Sigmoid colon (tissue), 7 donors: ENCODE measurements around the gene HK1. TPM values are rescaled to one million over a fixed set of nuclear protein-coding genes. Genes with fewer than 3 reads are reported as not detected.

Experiments
- DNase-seq: peaks from one replicate; pipeline ENCODE4 v3.0.0-alpha.2; 2019
- H3K27ac ChIP-seq, 4 donors: fragments of 200-600 bp; sonication (generic); one replicate each; pipeline ENCODE4 v1.5.1; 2016 to 2019; ENCODE audit warnings: mild to moderate bottlenecking in 1 of 4
- H3K27me3 ChIP-seq, 3 donors: fragments of 200-600 bp; sonication (generic); one replicate each; pipeline ENCODE4 v1.5.1; 2019; ENCODE audit warnings: mild to moderate bottlenecking in 1 of 3
- H3K36me3 ChIP-seq, 4 donors: fragments of 200-600 bp; sonication (generic); one replicate each; pipeline ENCODE4 v1.5.1; 2016 to 2019
- H3K4me1 ChIP-seq, 4 donors: fragments of 200-600 bp; sonication (generic); one replicate each; pipeline ENCODE4 v1.5.1; 2017 to 2019
- H3K4me3 ChIP-seq, 4 donors: fragments of 200-600 bp; sonication (generic); one replicate each; pipeline ENCODE4 v1.5.1; 2017 to 2019; ENCODE audit warnings: mild to moderate bottlenecking in 2 of 4, moderate library complexity in 1 of 4
- H3K9me3 ChIP-seq, 4 donors: fragments of 200-600 bp in 3 of 4; sonication (generic) in 3 of 4; one replicate each; pipeline versions ENCODE4 v1.5.1 to v1.6.1; 2013 to 2019
- CTCF ChIP-seq, 4 experiments: fragments of 450-650 bp in 3 of 4; fragments of 200-600 bp in 1 of 4; IDR thresholded peaks; one replicate each; pipeline ENCODE4 v1.5.1; 2016 to 2019; ENCODE audit warnings: antibody characterized with exemption in 4 of 4, mild to moderate bottlenecking in 3 of 4, moderate library complexity in 2 of 4
- EP300 ChIP-seq, 4 donors: sonication (generic); formaldehyde crosslinking; IDR thresholded peaks; one replicate each; pipeline ENCODE4 v1.6.1; 2017; ENCODE audit warnings: antibody characterized with exemption in 4 of 4
- POLR2A ChIP-seq, 2 donors: fragments of 450-650 bp; IDR thresholded peaks; one replicate each; pipeline ENCODE4 v1.6.1; 2016; ENCODE audit warnings: antibody characterized with exemption in 2 of 2, mild to moderate bottlenecking in 2 of 2, moderate library complexity in 2 of 2
- POLR2AphosphoS5 ChIP-seq, 4 donors: sonication (generic); formaldehyde crosslinking; IDR thresholded peaks; one replicate each; pipeline ENCODE4 v1.6.1; 2017; ENCODE audit warnings: antibody characterized with exemption in 4 of 4
- WGBS, 2 donors: extraction: QIAGEN DNeasy Blood & Tissue Kit; methylation state at CpG; one replicate each; pipeline ENCODE4 v1.1.7; 2013; 5-methylcytosine and 5-hydroxymethylcytosine counted together
- intact Hi-C: fragments of 100-400 bp; cut with DNase I; formaldehyde crosslinking; loops from one replicate; pipeline ENCODE4 v1.15.1; 2023
- polyA plus RNA-seq, 3 donors: library from polyadenylated mRNA; stranded (reverse); fragments of 200-250 nt; gene quantifications; one replicate each; pipeline ENCODE4 v1.2.3, GENCODE V29; 2013
- total RNA-seq, 4 donors: library from RNA; depleted of rRNA; stranded (reverse); fragments of >200 nt; gene quantifications; one replicate each; pipeline ENCODE4 v1.1.0, GENCODE V29; 2016
- donor health status: healthy with polysubstance abuse.
- donor health status: Bipolar disorder and iron deficiency.
- donor health status: healthy.

HK1 gene
- total and polyA plus RNA-seq, 7 donors: 23.4 to 74.9 (median 65.8) TPM

GRCh38 chr10:69367469-69367868 lies 89.2 kb downstream of the HK1 start:
- DNase-seq: no peak
- WGBS, 2 donors: 77 to 92% methylated on average over 4 of the region's 4 CpGs
- no peaks in the 10 kb centered on the region for H3K27me3 ChIP-seq
- no peak overlapping the region for H3K4me3 ChIP-seq
- no peaks in the 10 kb centered on the region for H3K9me3 ChIP-seq
- TF ChIP-seq POLR2AphosphoS5 (IDR thresholded peaks at IDR 0.05) (no peak), CTCF (IDR thresholded peaks at IDR 0.05) (no peak), POLR2A (IDR thresholded peaks at IDR 0.05) (no peak), EP300 (IDR thresholded peaks at IDR 0.05) (no peak)
- intact Hi-C loops: no loop called here
- H3K27ac ChIP-seq: no peak overlapping the region
- peaks cover 21 to 78% (median 37%) of the 10 kb centered on the region in 4 donors for H3K36me3 ChIP-seq
- peaks cover 0 to 15% (median 6%) of the 10 kb centered on the region in 4 donors for H3K4me1 ChIP-seq

GRCh38 chr10:69372126-69372980 lies 94.1 kb downstream of the HK1 start:
- H3K4me3 ChIP-seq: no peak overlapping the region
- H3K27ac ChIP-seq: no peak overlapping the region
- TF ChIP-seq CTCF (IDR thresholded peaks at IDR 0.05) (no peak), POLR2A (IDR thresholded peaks at IDR 0.05) (no peak), EP300 (IDR thresholded peaks at IDR 0.05) (no peak), POLR2AphosphoS5 (IDR thresholded peaks at IDR 0.05) (no peak)
- H3K36me3 ChIP-seq: peaks cover 21 to 62% (median 32%) of the 10 kb centered on the region in 4 donors
- 89 to 93% methylated on average over 9 of the region's 9 CpGs for WGBS, 2 donors
- intact Hi-C loops: no loop called here
- H3K27me3 ChIP-seq: no peaks in the 10 kb centered on the region
- H3K4me1 ChIP-seq: peaks cover 0 to 33% (median 26%) of the 10 kb centered on the region in 4 donors
- no peaks in the 10 kb centered on the region for H3K9me3 ChIP-seq
- DNase-seq: no peak

GRCh38 chr10:69374242-69374641 lies 95.9 kb downstream of the HK1 start:
- Histone ChIP-seq H3K4me3 (no peak overlapping the region), H3K9me3 (no peaks in the 10 kb centered on the region), H3K27me3 (no peaks in the 10 kb centered on the region), H3K36me3 (peaks cover 12 to 52% (median 22%) of the 10 kb centered on the region in 4 donors), H3K27ac (peak overlapping the region; percentile 72 to 86 (median 73)), H3K4me1 (peaks cover 0 to 36% (median 30%) of the 10 kb centered on the region in 4 donors)
- intact Hi-C loops: no loop called here
- 87 to 91% methylated on average over 13 of the region's 13 CpGs for WGBS, 2 donors
- TF ChIP-seq CTCF (IDR thresholded peaks at IDR 0.05) (no peak), EP300 (IDR thresholded peaks at IDR 0.05) (no peak), POLR2AphosphoS5 (IDR thresholded peaks at IDR 0.05) (no peak), POLR2A (IDR thresholded peaks at IDR 0.05) (no peak)
- DNase-seq: no peak

- intact Hi-C loops: loop anchor here (5.0 kb wide), 2 partner anchors 43 to 58 kb away; no protein-coding TSS in a partner anchor
- Histone ChIP-seq H3K27ac (peak overlapping the region; percentile 72 to 86 (median 73)), H3K4me3 (no peak overlapping the region), H3K9me3 (no peaks in the 10 kb centered on the region), H3K27me3 (no peaks in the 10 kb centered on the region), H3K36me3 (peaks cover 10 to 52% (median 19%) of the 10 kb centered on the region in 4 donors), H3K4me1 (peaks cover 0 to 36% (median 30%) of the 10 kb centered on the region in 4 donors)
- TF ChIP-seq EP300 (IDR thresholded peaks at IDR 0.05) (no peak), POLR2A (IDR thresholded peaks at IDR 0.05) (no peak), POLR2AphosphoS5 (IDR thresholded peaks at IDR 0.05) (no peak), CTCF (IDR thresholded peaks at IDR 0.05) (no peak)
- no peak for DNase-seq
- WGBS, 2 donors: 93 to 96% methylated on average over 2 of the region's 2 CpGs
These were observed 96.6 kb downstream of the HK1 start for GRCh38 chr10:69374931-69375306.
